Activated CD4-positive, alpha-beta T cell treated with anti-CD3 and anti-CD28 coated beads for 24 hours (primary cell): ENCODE data around the gene ERBB2.
A peak's percentile ranks its signal among the peaks of the same experiment; 100 is the strongest.
"Not testable (repeated sequence)": the region's sequence is repeated elsewhere in the genome, so short reads cannot be mapped to it uniquely, and the experiment has no call there.

ENCODE experiments used
- DNase-seq, 2 donors: peaks; one replicate each; pipeline ENCODE4 v3.0.0-alpha.2; 2020; ENCODE audit warnings: low read depth in 2 of 2

ERBB2 gene

DNA sequence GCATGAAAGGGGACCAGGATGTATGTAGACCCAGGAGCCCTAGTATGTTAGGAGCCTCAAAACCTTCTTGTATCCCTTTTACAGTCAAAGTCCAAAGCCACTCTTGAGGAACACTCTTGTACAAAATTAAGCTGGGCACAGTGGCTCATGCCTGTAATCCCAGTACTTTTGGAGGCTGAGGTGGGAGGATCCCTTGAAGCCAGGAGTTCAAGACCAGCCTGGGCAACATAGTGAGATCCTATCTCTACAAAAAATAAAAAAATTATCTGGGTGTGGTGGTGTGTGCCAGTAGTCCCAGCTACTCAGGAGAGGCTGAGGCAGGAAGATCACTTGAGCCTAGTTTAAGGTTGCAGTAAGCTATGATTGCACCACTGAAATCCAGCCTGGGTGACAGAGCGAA is 26.1 kb downstream of the ERBB2 start:
- DNase-seq = not testable (repeated sequence)

GRCh38 chr17:39726617-39727016 is 26.8 kb downstream of the ERBB2 start:
- no peak for DNase-seq

- DNase-seq = no peak
Measured at GRCh38 chr17:39727556-39727955, 27.7 kb downstream of the ERBB2 start.

GRCh38 chr17:39729280-39729851 is 29.5 kb downstream of the ERBB2 start:
- DNase-seq = no peak

DNA sequence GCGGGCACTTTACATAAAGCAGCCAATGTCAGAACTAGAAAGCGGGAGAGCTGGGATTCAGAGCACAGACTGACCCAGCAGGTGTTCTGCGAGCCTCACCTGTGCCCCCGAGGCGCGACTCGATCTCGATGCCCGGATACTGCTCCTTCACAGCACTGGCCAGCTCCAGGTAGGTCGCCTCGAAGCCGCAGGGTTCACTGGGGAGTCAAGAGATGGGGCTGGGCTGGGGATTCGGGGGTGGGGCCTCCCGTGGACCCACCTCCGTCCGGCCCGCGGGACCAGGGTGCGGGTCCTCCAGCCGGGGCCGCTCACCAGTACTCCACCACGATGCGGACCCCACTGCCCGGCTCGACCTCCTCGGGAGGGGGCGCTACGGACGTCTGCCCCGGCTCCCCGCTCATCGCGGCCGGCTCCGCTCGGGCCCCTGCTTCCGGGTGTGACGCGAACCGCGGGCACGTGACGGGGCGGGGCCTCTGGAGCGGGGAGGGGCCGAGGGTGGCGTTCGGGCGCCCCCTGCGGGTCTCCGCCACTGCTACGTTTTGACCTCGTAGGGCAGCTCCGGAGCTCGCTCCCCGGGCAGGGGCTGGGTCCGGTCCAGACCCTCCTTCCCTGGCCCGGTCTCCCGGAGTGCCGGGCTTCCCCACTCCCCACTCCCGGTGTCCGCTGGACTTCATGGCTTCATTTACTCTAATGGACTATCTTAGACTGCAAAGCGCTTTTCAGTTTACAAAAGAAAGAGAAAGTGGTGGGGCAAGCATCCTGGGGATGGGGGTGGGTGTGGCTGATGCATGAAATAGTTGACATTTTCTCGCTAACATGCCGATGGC is 30.4 kb downstream of the ERBB2 start, which contains the start of gene MIEN1:
Gene MIEN1, minus strand, starts transcription at position 438 of the 827 bp plus-strand sequence. Its CDS starts 37 bp downstream, at position 401.
- peak; percentile 92 to 97 for DNase-seq

- no peak for DNase-seq
Measured at GRCh38 chr17:39732586-39732985, 32.7 kb downstream of the ERBB2 start.

DNA sequence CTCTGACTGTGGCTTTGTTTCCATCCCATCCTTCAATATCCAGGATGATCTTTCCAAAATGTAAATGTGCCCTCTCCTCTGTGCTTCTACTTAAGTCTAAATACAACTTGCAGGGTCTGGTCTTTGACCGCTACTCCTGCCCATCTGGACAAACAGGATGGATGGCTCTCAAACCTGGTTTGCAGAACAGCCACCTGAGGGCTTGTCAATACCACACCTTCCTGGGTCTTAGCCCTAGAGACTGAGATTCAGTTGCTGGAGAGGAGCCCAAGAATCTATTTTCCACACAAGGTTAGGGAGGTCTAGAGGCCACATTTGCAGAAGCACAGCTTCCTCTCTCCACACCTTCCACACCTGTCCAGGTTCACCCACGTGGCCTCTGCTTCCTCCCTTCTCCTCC is 36.0 kb downstream of the ERBB2 start:
- DNase-seq = no peak

DNA sequence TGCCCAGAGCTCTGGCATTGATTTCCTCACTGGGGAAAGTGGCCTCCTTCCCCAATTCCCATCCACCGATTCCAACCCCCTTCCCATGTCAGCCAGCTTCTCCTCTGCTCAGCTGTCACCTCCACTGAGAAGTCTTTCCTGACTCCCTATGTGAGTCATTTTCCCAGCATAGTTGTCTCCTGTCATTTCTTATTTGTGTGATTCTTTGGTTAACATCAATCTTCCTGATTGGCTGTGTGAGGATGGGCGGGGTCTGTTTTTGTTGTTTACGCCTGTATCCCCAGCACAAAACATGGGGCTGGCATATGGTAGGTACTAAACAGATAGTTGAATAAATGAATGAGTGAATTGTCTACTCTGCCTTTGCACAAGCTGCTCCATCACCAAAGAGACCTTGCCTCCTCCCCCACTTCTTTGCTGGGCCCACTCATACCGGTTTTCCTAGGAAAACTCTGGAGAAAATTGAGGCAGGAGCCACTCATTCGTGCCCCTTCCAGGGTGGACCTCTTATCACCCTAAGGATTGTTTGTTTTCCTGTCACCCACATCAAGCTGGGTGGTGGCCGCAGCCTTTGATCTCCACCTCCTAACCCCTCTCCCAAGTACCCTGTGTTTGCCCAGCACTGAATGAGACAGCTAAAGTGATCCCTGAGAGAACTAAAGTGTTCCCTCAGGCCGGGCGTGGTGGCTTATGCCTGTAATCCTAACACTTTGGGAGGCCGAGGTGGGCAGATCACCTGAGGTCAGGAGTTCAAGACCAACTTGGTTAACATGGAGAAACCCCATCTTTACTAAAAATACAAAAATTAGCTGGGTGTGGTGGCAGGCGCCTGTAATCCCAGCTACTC is 36.7 kb downstream of the ERBB2 start:
- DNase-seq = no peak

DNA sequence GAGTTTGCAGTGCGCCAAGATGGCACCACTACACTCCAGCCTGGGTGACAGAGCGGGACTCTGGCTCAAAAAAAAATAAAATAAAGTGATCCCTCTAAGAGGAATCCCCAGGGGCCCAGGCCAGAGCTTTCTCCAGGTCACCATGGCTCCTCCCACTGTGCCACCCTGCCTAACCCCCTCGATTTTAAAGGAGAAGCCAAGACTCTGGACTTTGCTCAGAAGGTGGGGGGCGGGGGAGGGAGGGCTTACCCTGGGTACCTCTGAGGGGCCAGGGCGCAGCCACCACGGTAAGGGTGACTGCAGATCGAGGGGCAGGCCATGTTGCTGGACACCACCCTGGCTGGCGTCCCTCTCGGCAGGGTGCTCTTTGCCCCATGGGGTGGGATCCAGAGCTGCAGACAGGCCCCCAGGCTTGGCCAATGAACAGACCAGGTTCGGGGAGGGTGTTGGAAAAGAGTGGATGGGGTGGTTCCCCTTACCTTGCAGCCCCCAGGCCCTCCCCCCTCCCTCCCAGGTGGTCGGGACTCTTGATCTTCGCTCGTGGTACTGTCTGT is 37.4 kb downstream of the ERBB2 start:
- no peak for DNase-seq

DNA sequence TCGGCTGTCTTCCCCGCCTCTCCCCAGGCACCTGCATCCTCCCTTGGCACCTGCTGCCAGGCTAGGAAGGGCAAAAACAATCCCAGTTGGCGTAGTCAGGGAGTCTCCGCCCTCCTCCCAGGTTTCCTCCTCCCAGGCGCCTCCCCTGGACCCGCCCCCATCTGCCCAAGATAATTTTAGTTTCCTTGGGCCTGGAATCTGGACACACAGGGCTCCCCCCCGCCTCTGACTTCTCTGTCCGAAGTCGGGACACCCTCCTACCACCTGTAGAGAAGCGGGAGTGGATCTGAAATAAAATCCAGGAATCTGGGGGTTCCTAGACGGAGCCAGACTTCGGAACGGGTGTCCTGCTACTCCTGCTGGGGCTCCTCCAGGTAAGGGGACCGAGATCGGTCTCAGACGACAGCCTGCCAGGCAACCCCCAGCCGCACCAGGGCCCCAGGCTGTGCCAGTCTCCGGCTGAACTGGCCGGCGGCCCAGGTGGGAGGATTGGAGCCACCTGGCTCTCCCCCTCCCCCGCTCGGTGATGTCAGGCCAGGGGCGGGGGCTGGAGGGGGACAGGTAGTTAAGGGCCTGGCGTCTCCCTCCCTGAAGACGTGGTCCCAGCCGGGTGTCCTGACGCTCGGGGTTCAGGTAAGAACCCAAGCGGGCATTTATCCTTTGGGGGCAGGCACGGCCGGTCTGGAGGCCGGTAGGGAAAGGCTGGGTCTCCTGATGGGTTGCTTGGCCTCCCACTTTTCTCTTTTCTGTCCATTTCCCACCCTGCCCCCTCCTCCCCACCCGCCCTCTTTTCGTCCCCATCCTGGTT is 38.1 kb downstream of the ERBB2 start, which contains the start of gene GRB7:
Gene GRB7, plus strand, starts transcription at position 179 of the 808 bp plus-strand sequence. CDS start 4,364 bp downstream, outside the sequence.
- DNase-seq = no peak

DNA sequence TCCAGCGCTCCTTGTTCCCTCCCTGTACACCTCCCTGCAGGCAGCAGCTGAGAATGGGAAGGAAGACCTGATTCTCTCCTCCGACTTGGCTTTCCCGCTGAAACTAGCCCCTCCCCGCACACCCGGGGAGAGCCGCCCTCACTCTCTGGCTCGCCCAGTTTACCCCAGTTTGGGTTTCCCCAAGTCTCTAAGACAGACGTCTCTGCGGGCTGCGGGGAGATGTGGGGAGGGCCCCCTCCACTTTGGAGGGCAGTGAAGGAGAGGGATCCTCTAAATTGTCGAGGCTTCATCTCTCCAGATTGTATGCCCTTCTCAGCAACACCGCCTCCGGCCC is 38.7 kb downstream of the ERBB2 start:
- DNase-seq = peak; percentile 28 to 47

GRCh38 chr17:39738983-39739884 is 39.4 kb downstream of the ERBB2 start:
- DNase-seq = no peak

DNA sequence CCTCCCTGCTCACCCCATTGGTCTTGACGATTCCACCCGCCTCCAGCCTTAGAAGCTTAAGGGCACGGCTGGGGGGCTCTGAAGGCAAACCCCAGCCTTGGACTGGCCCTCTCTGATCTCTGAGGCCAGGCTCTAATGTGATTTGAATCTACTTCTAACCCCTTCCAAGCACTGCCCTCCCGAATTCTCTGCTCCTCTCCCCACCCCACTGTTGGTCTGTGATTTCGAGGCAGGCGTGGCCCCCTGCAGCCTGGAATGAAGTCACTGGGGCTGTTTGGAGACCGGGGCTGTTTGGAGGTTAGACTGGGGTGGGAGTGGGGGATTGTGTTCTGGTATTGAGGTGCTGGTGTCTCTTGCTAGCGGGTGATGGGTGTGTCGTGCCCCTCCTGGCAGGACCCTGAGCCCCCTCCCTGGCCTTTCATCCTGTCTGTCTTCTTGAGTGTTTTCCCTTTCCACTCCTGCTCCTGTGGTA is 40.1 kb downstream of the ERBB2 start:
- no peak for DNase-seq

DNA sequence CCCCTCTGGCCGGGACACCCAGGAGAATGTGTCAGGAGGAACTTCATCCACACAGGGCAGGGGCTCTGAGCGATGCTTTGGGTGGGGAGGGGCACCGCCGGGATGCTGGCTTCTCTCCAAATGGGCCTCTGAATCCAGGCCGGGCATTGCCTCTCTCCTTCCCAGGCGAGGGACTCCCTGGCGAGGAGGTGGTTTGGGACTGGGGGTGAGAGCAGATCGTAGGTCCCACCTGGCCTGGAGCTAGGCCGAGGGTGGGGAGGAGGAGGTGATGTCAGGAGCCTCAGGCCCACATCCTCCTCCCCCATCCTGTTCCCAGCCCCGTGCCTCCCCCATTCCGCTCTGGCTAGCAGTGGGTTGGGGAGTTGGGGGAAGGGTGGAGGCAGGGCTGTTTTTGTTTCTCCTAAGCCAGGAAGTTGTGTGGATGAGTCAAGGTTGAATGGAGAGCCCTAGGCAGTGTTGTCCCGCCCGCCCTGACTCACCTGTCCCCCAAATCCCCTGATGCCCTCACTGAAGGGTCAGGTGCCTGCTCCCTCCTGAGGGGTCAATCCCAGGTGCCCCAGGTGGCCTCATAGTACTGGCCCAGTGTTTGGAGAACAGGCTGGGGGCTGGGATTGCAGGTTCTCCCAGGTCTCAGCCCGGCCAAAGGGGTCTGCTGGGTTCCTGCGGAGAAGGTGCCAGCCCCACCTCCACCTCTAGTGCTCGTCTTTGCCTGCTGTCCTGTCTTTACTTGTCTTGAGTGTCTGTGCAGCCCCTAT is 40.7 kb downstream of the ERBB2 start:
- DNase-seq = no peak

DNA sequence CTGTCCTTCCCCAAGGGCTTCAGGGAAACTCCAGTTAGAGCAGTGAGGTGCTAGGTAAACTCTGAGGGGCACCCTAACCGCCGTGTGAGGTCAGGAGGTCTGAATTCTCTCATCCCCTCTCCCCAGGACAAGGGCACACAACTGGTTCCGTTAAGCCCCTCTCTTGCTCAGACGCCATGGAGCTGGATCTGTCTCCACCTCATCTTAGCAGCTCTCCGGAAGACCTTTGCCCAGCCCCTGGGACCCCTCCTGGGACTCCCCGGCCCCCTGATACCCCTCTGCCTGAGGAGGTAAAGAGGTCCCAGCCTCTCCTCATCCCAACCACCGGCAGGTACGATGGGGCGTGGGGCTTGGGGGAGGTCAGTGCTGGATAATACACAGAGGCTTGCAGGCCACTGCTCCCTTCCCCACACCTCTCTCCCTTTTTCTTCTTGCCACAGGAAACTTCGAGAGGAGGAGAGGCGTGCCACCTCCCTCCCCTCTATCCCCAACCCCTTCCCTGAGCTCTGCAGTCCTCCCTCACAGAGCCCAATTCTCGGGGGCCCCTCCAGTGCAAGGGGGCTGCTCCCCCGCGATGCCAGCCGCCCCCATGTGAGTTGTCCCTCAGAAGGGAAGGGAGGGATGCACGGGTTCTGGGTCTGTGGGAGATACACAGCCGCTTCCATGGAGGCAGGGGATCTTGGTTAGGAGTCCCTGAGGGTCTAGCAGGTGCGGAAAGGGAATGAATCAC is 42.4 kb downstream of the ERBB2 start:
- no peak for DNase-seq

DNA sequence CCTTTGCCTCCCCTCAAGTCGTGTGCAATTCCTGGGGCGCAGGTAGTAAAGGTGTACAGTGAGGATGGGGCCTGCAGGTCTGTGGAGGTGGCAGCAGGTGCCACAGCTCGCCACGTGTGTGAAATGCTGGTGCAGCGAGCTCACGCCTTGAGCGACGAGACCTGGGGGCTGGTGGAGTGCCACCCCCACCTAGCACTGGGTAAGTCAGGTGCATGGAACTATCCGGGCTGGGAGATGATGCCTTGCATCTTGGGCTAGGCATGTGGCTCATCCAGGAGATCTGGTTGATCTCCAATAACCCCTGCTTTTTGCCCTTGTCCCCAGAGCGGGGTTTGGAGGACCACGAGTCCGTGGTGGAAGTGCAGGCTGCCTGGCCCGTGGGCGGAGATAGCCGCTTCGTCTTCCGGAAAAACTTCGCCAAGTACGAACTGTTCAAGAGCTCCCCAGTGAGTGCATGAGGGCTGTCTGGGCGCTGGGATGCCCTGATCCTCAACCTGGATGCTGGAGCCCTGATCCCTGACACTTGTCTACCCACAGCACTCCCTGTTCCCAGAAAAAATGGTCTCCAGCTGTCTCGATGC is 43.1 kb downstream of the ERBB2 start:
- DNase-seq = no peak

DNA sequence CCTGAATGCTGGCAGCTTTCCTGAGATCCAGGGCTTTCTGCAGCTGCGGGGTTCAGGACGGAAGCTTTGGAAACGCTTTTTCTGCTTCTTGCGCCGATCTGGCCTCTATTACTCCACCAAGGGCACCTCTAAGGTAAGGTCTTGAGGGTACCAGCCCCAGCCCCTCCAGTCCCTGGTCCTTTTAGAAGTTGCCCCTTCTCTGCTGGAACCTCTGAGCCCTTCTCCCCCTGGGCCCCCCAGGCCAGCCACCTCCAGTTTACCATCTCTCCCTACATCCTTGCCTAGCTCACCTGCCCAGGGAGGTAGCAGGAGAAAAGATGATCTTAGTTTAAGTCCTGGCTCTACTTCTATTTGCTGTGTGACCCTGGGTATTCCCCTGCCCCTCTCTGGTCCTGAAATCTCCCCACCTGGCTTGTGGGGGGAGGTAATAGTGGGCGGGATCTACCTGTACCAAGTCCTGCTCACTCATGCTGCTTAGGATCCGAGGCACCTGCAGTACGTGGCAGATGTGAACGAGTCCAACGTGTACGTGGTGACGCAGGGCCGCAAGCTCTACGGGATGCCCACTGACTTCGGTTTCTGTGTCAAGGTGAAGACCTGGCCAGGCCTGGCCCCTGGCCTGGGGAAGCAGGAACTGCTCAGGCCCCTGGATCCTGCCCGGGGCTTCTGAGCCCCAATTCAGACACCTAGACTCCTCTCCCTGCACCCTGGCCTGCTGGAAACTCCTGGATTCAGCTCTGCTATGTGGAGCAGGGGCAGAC is 44.4 kb downstream of the ERBB2 start:
- DNase-seq = no peak

DNA sequence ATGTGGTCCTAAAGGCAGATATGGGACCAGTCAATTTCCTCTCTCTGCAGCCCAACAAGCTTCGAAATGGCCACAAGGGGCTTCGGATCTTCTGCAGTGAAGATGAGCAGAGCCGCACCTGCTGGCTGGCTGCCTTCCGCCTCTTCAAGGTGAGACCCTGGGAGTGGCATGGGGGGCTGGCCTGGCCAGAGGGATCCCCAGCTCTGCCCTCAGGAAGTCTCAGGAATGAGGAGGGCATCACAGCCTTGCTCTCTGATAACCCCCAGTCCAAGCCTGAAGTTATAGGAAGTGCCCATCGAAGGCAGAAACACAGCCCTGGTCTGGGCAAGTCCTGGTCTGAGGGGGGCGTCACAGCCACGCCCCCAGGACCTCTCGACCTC is 45.0 kb downstream of the ERBB2 start:
- no peak for DNase-seq
